Spleen (tissue), 7 donors: ENCODE measurements around the gene SEC11A.
A peak's percentile ranks its signal among the peaks of the same experiment; 100 is the strongest.
"Not testable (repeated sequence)": the region's sequence is repeated elsewhere in the genome, so short reads cannot be mapped to it uniquely, and the experiment has no call there.

ENCODE experiments used
- CTCF ChIP-seq, 11 experiments: fragments of 200-600 bp in 7 of 11; fragments of 450-650 bp in 4 of 11; sonication (generic) in 4 of 11; IDR thresholded peaks in 8 of 11; conservative IDR thresholded peaks in 3 of 11; 1 replicate in 7 of 11; 2 replicates in 4 of 11; pipeline versions ENCODE4 v1.4.0 to v1.8.0; 2016 to 2021; ENCODE audit warnings: antibody characterized with exemption in 11 of 11, inconsistent platforms in 4 of 11, mild to moderate bottlenecking in 1 of 11
- POLR2A ChIP-seq, 3 donors: fragments of 450-650 bp; IDR thresholded peaks; one replicate each; pipeline ENCODE4 v1.5.1; 2017; ENCODE audit warnings: antibody characterized with exemption in 3 of 3, mild to moderate bottlenecking in 1 of 3
- POLR2AphosphoS5 ChIP-seq, 3 donors: sonication (generic); formaldehyde crosslinking; IDR thresholded peaks; one replicate each; pipeline ENCODE4 v1.5.1; 2017; ENCODE audit warnings: antibody characterized with exemption in 3 of 3
- donor health status: DM: no; HTN: no; CAD: no; lungs with moderate emphysema.
- donor health status: DM: no; HTN: no; CAD: no.
- donor health status: DM: no; HTN: no; CAD: no.

- TF ChIP-seq CTCF (IDR thresholded peaks at IDR 0.05 in 8 of 11, conservative IDR thresholded peaks at IDR 0.05 in 3 of 11); POLR2A (IDR thresholded peaks at IDR 0.05): not testable (repeated sequence)
- TF ChIP-seq POLR2AphosphoS5 (IDR thresholded peaks at IDR 0.05) = peak in 1 of 3 donors; percentile 1
Observed at GRCh38 chr15:84642640-84643039, 73.3 kb downstream of the SEC11A start.
